NCI-H2107 treated with DMSO at 0.1 percent for 48 hours (cell line): ENCODE data around the gene NOX3.

Experiments
- DNase-seq: peaks from one replicate; lab custom pipeline; 2025; ENCODE audit not compliant: unreplicated experiment; lab: John Stamatoyannopoulos, UW

Gene NOX3

DNA sequence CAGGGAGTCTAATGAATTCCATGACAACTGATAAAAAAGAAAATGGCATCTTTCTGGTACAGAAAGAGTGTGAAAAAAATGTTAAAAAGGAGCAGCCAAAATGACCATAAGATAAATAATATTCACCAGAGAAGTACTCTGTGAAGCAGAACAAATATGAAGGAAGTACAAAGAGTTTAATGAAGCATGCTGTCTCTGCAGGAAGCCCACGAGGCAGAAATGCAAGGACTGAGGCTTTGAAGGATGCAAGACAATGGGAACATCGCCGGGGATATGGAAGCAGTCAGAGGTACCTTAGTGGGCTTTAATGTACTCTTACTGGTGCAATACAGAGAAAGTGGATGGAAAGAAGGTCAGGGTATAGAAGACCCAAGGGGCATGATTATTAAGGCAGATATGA is 50.7 kb downstream of the NOX3 start:
- DNase-seq: no peak

- DNase-seq: no peak
Measured at GRCh38 chr6:155402656-155403304, 52.9 kb downstream of the NOX3 start.

DNA sequence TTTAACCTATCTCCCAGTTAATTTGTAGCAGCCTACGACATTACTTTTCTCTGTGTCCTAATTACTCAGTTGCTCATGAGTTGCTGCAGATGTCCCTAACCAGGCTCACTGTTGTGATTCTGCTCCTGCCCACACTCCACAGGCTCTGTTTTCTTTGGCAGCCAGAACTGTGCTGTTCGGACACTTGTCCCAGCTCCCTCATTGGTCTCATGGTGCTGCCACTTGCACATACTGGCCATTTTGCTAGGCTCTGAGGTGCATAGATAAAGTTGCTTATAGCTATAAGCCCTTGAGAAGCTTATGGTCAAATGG is 55.0 kb downstream of the NOX3 start:
- DNase-seq: no peak

GRCh38 chr6:155399745-155400653 is 55.6 kb downstream of the NOX3 start:
- DNase-seq: no peak

DNA sequence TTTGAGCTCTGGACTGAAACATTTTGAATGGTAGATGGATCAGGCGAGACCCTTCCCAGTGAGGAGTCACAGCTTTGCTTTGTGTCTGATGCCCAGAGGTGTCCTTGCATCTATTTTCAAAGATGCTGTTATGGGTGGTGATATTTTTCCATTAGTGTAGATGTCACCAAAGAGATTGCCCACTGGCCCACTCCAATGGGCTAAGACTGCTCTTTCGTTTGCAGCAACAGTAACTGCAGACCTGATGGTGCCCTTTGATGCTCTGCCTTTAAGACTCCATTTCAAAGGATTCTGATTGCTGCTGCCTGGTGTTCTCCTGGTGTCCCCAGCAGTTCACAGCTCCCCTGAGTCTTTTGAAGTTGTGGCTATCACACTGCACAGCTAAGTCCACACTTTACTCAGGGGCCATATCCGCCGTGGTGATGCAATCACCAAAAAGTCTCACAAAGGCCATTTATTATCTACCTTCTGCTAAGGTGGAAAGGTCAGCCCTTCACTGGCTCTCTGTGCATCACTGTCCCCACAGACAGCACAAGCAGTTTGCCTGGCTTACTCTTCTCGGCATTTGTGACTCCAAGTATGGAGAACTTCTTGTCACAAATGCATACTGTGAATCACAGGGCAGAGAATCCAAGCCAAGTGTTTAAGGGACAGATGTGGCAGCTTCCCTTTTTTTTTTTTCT is 56.4 kb downstream of the NOX3 start:
- no peak for DNase-seq

DNA sequence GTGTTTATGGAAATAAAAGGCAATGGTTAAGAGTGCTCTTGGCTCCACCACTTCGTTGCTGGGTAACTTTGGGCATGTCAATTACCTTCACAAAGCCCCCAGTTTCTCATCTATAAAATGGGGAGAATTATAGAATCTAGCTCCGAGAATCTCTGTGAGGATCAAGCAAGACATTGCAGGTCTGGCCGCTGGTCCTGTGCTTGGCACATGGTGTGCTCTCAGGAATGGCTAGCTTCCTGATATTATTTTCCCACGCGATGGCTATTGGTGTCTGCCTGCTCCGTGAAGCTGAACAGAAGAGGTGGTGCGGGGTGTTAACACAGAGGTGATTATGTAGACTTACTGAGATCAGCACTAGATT is 57.0 kb downstream of the NOX3 start:
- DNase-seq: no peak

- DNase-seq: no peak
Measured at GRCh38 chr6:155398221-155398620, 57.4 kb downstream of the NOX3 start.

DNA sequence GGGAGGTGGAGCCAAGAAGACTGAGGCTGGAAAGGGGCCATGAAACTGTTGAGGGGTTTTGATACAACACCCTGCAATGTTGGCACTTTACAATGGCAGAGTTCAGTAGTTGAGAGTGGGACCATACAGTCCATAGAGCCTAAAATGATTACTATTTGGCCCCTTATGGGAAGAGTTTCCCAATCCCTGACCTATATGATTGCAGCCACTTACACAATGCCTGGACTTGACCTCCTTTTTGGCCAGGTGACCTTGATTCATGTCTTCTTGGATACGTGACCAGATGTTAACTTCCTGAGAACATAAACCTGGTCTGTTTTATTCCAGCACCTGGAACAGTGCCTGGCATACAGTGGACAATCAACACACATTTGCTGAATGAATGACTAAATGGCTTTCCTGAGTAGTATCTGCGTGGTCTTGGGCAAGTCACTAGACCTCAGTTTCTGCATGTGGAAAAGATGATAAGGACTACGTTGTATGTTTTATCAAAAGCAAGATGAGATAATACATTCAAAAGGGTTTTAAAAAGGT is 58.4 kb downstream of the NOX3 start:
- DNase-seq: no peak

DNA sequence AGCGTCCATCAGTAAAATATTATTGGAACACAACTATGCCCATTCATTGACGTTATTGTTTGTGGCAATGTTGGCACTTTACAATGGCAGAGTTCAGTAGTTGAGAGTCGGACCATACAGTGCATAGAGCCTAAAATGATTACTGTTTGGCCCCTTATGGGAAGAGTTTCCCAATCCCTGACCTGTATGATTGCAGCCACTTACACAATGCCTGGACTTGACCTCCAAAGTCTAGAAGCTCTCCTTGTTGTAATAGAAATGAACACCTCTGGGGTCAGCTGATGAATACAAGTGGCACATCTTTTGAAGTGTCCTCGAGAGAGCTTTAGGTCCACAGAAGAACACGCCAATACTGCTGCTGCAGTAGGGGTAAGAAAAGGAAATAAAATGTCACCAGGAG is 59.0 kb downstream of the NOX3 start:
- no peak for DNase-seq

- no peak for DNase-seq
Measured at GRCh38 chr6:155395339-155395738, 60.3 kb downstream of the NOX3 start.

- DNase-seq: no peak
Measured at GRCh38 chr6:155389130-155389529, 66.5 kb downstream of the NOX3 start.

DNA sequence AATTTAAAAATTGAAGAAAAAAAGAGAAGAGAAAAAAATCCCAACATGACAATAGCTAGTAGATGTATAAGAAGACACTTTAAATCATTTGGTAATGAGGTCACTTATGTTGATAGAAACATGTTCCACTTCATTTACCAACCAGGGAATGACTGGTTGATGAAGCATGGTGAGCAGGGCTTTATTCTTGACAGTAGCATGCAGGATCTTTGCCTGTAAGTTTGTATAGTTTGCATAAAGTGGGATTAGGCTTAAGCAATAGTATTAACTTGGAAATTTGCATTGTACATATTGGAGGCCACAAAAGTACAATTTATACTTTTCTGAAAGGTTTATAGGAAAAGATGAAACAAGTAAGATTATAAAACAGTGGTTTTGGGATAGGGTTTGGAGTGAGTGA is 67.0 kb downstream of the NOX3 start:
- no peak for DNase-seq

- DNase-seq: no peak
Measured at GRCh38 chr6:155387481-155387880, 68.2 kb downstream of the NOX3 start.

DNA sequence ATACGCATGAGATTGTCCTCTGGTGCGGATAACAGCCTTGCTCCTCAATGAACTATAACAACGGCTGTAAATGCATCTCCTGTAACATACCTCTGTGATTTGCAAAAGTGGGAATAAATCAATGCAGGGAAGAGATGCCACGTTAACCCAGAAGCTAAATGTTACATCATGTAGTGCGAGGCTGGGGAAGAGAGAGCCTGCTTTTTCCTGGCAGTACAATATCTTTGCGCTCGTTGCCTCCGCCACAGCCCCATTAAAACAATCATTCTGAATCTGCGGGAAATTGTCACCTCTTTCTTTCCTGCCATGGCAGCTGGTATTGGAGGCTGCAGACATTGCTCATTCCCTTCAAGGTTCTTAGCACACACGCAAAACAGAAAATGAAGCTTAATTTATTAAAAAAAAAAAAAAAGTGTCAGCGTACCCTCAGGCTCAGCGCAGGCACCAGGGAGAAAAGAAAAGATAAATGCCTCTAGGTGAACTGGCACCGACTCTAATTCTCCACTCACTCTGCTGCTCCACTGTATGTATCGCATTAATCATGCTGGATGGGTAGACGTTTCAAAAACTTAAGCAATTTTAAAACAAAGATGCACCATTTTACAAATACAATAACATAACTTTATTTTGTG is 71.2 kb downstream of the NOX3 start:
- no peak for DNase-seq

GRCh38 chr6:155383913-155384312 is 71.7 kb downstream of the NOX3 start:
- no peak for DNase-seq

- DNase-seq: no peak
Measured at GRCh38 chr6:155382338-155382685, 73.3 kb downstream of the NOX3 start.

DNA sequence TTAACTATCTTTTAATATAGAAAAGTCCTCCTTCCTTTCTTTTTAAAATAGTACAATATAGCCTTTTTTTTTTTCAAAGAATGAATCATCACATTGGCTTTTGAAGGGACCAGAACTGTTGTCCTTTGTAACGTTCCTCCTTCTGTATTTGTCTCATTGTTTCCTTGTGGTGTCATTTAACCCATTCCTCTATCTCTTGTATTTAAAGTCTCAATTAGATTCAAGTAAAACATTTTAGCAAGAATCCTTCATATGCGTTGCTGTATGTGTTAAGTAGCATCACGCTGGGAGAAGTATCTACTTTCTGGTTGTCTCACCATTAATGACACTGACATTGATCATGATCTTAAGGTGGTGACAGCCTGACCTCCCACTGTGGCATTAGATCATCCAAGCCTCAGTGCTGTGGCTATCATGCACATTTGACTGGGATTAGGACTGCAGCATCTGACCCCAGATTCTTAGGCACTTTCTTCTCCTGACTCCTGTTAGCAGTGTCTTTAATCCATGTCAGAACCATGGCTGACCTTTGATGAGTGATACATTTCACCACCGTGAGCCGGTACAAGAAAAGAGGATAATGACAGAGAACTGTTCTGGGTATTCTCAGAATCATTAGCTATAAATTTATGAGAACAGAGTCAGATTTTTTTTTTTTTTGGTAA is 73.8 kb downstream of the NOX3 start:
- no peak for DNase-seq

- DNase-seq: no peak
Measured at GRCh38 chr6:155380666-155381332, 74.8 kb downstream of the NOX3 start.

GRCh38 chr6:155378724-155379123 is 76.9 kb downstream of the NOX3 start:
- DNase-seq: no peak

GRCh38 chr6:155378276-155378675 is 77.4 kb downstream of the NOX3 start:
- no peak for DNase-seq

DNA sequence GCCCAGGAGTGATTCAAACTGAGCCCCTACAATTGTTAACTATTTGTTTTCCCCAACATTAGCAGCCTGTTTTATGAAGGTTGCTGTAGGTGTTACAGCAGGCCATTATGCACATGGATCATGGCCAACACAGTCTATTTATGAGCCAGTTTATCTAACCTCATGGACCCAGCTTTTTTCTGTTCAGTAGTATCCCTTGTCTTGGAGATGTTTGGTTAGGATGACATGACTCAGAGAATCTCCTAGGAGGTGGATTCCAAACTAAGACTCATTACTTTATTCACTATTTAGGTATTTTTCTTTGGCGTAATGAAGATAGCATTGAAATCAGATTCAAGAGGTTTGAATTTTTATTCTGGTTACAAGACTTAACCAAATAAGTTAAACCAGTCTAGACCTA is 78.6 kb downstream of the NOX3 start:
- DNase-seq: no peak
